Measurements from ENCODE around the gene LAMTOR4. TPM values are rescaled to one million over a fixed set of nuclear protein-coding genes. Genes with fewer than 3 reads are reported as not detected.
A peak's percentile ranks its signal among the peaks of the same experiment; 100 is the strongest.

Gene LAMTOR4
- total RNA-seq, 6 experiments from 2014 or later: 99.5 to 137 (median 110) TPM

GRCh38 chr7:100152404-100152803 is 3.7 kb downstream of the LAMTOR4 start:
- no peaks in the 10 kb centered on the region for H3K9me3 Mint-ChIP-seq
- no peak overlapping the region for H3K27ac Mint-ChIP-seq
- TF ChIP-seq CTCF (IDR thresholded peaks at IDR 0.05): no peak
- H3K4me3 Mint-ChIP-seq: no peak overlapping the region
- H3K27me3 Mint-ChIP-seq (ENCODE audit: insufficient read depth): peaks cover 6% of the 10 kb centered on the region
- peaks cover 25% of the 10 kb centered on the region for H3K36me3 Mint-ChIP-seq (ENCODE audit: low read depth)
- peaks cover 42% of the 10 kb centered on the region for H3K4me1 Mint-ChIP-seq (ENCODE audit: low read depth)
- no peak for DNase-seq

GRCh38 chr7:100152937-100153666 is 4.4 kb downstream of the LAMTOR4 start:
- Mint-ChIP-seq H3K4me3 (no peak overlapping the region), H3K27ac (no peak overlapping the region), H3K36me3 (ENCODE audit: low read depth) (peaks cover 29% of the 10 kb centered on the region), H3K4me1 (ENCODE audit: low read depth) (peaks cover 46% of the 10 kb centered on the region), H3K27me3 (ENCODE audit: insufficient read depth) (peaks cover 6% of the 10 kb centered on the region), H3K9me3 (no peaks in the 10 kb centered on the region)
- no peak for DNase-seq
- no peak for TF ChIP-seq CTCF (IDR thresholded peaks at IDR 0.05)

DNA sequence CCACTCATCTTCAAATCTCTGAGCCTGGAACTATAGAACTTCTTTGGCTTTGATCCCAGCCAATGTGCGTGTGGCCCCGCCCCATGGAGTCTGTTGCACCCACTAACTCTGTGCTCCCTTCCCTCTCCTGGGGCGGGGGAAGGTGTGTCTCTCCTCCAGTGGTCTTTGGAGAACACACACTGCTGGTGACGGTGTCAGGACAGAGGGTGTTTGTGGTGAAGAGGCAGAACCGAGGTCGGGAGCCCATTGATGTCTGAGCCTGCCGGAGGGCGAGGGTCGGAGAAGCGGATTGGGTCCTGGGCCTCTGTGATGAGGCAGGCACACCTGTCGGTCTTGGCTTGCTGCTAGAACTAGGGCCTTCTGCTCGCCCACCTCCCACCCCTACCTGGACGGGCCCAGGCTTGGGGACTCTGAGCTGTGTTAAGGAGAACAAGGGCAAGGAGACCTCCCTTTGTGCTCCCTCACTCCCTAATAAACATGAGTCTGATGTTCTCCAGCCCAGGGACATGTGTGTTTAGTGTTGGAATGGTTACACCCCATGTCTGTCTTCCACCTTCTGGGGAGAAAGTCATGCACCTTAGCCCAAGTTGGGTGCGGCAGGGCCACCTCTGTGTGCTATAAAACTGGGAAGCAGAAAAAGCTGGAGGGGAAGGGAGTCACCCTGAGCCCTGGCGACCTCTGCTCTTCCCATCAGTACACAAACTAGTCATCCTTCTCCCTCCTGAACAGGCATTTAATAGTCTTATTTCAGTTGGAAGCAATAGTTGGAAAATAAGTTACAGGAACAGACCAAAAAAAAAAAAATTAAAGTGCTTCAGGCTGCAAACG is 5.2 kb downstream of the LAMTOR4 start:
- TF ChIP-seq CTCF (IDR thresholded peaks at IDR 0.05): no peak
- H3K36me3 Mint-ChIP-seq (ENCODE audit: low read depth): peaks cover 29% of the 10 kb centered on the region
- peaks cover 4% of the 10 kb centered on the region for H3K27me3 Mint-ChIP-seq (ENCODE audit: insufficient read depth)
- peaks cover 43% of the 10 kb centered on the region for H3K4me1 Mint-ChIP-seq (ENCODE audit: low read depth)
- H3K27ac Mint-ChIP-seq: peak overlapping the region; percentile 56
- H3K9me3 Mint-ChIP-seq: no peaks in the 10 kb centered on the region
- no peak overlapping the region for H3K4me3 Mint-ChIP-seq
- no peak for DNase-seq

GRCh38 chr7:100154651-100155491 is 6.2 kb downstream of the LAMTOR4 start:
- no peak overlapping the region for H3K27ac Mint-ChIP-seq
- no peak for DNase-seq
- H3K4me1 Mint-ChIP-seq (ENCODE audit: low read depth): peaks cover 47% of the 10 kb centered on the region
- no peaks in the 10 kb centered on the region for H3K9me3 Mint-ChIP-seq
- no peak for TF ChIP-seq CTCF (IDR thresholded peaks at IDR 0.05)
- H3K27me3 Mint-ChIP-seq (ENCODE audit: insufficient read depth): peaks cover 1% of the 10 kb centered on the region; the same call in 1 of the 2 replicates
- H3K4me3 Mint-ChIP-seq: no peak overlapping the region
- peaks cover 29% of the 10 kb centered on the region for H3K36me3 Mint-ChIP-seq (ENCODE audit: low read depth)

- H3K36me3 Mint-ChIP-seq (ENCODE audit: low read depth): peaks cover 23% of the 10 kb centered on the region
- TF ChIP-seq CTCF (IDR thresholded peaks at IDR 0.05): no peak
- H3K27ac Mint-ChIP-seq: no peak overlapping the region
- no peaks in the 10 kb centered on the region for H3K9me3 Mint-ChIP-seq
- DNase-seq: no peak
- no peak overlapping the region for H3K4me3 Mint-ChIP-seq
- peaks cover 1% of the 10 kb centered on the region; the same call in 1 of the 2 replicates for H3K27me3 Mint-ChIP-seq (ENCODE audit: insufficient read depth)
- H3K4me1 Mint-ChIP-seq (ENCODE audit: low read depth): peaks cover 39% of the 10 kb centered on the region
Measured at GRCh38 chr7:100155553-100156317, 7.0 kb downstream of the LAMTOR4 start.

Data from HFFc6 (cell line).